ENCODE data around the gene ASIC1. TPM values are rescaled to one million over a fixed set of nuclear protein-coding genes. Genes with fewer than 3 reads are reported as not detected.

Gene ASIC1
- total and polyA plus RNA-seq, 2 of the 13 experiments (the other 11 are each of a cell fraction or from before 2014, with no cell fraction given) = 0.44 to 1.5 TPM

- TF ChIP-seq SNAPC4 (CRISPR knock-in tag; IDR thresholded peaks at IDR 0.05) (no peak), GMEB1 (CRISPR knock-in tag; IDR thresholded peaks at IDR 0.05; ENCODE audit: borderline replicate concordance) (peak; percentile 26; the same call in 1 of the 2 replicates), TEF (CRISPR knock-in tag; IDR thresholded peaks at IDR 0.05) (no peak), SALL2 (CRISPR knock-in tag; IDR thresholded peaks at IDR 0.05) (no peak), GATAD2A (CRISPR knock-in tag; IDR thresholded peaks at IDR 0.05) (peak; percentile 52; the same call in 1 of the 2 replicates), ETV5 (CRISPR knock-in tag; IDR thresholded peaks at IDR 0.05; ENCODE audit: borderline replicate concordance) (no peak), HNRNPL (IDR thresholded peaks at IDR 0.05; ENCODE audit: low read depth, low read length) (0 out of 2 replicates have a peak, but pooled peaks have one; percentile 39), HDAC6 (IDR thresholded peaks at IDR 0.05; ENCODE audit: low read depth, low read length) (no peak), E2F1 (CRISPR knock-in tag; IDR thresholded peaks at IDR 0.05) (no peak), ZNF350 (CRISPR knock-in tag; IDR thresholded peaks at IDR 0.05; ENCODE audit: borderline replicate concordance, low read depth) (0 out of 2 replicates have a peak, but pooled peaks have one; percentile 57), ZNF543 (CRISPR knock-in tag; IDR thresholded peaks at IDR 0.05) (no peak), ZXDC (CRISPR knock-in tag; IDR thresholded peaks at IDR 0.05) (peak; percentile 99), ASH2L (IDR thresholded peaks at IDR 0.05; ENCODE audit: insufficient read length, low read depth, low read length) (peak; percentile 6), HNRNPUL1 (IDR thresholded peaks at IDR 0.05; ENCODE audit: low read depth, low read length) (no peak), NFYB (CRISPR knock-in tag; IDR thresholded peaks at IDR 0.05) (no peak), ZNF446 (CRISPR knock-in tag; IDR thresholded peaks at IDR 0.05) (no peak), FOXK1 (CRISPR knock-in tag; IDR thresholded peaks at IDR 0.05; ENCODE audit: borderline replicate concordance, low read depth) (0 out of 2 replicates have a peak, but pooled peaks have one; percentile 15)
Measured at GRCh38 chr12:50102646-50103309, 45.4 kb downstream of the ASIC1 start (continued).

Data from HepG2 (cell line).